Neural cell (in vitro differentiated cells): Measurements from ENCODE around the gene ROR1.

Experiments used
- EP300 ChIP-seq: fragments of 450-650 bp; conservative IDR thresholded peaks from 2 replicates; pipeline ENCODE4 v1.6.1; 2014; ENCODE audit warnings: antibody characterized with exemption, mild to moderate bottlenecking, moderate library complexity; ENCODE audit not compliant: poor library complexity, severe bottlenecking
- POLR2AphosphoS5 ChIP-seq: IDR thresholded peaks from 2 replicates; pipeline ENCODE4 v1.6.1; 2012
- TAF1 ChIP-seq: IDR thresholded peaks from 2 replicates; pipeline ENCODE4 v1.6.1; 2012; ENCODE audit warnings: low read depth
- TF ChIP-seq, protein P1 (sequence below): fragments of 450-650 bp; IDR thresholded peaks from 2 replicates; pipeline ENCODE4 v1.5.1; 2014; ENCODE audit warnings: antibody characterized with exemption, mild to moderate bottlenecking, moderate library complexity; ENCODE audit not compliant: poor library complexity, severe bottlenecking
- TF ChIP-seq, protein P2 (sequence below): IDR thresholded peaks from 2 replicates; pipeline ENCODE4 v1.6.1; 2012; ENCODE audit warnings: borderline replicate concordance

DNA sequence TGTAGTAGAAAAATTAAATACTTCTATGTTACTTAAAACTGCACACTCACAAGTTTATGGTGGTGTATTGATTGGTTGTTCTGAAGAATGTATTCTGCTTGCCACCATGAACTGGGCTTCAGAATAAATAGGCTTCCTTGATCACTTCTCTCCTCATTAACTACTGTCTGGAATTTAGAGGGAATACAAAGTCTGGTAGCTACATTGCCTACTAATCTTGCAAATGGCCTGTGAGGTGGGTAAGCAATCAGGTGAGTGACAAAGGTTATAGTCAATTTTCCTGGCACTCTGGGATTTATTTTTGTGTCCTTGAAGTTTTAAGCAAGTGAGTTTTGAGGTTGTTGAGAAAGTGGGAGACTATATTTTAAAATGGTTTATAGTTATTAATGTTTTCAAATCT is 101.8 kb downstream of the ROR1 start:
- TF ChIP-seq EP300 (no peak), POLR2AphosphoS5 (no peak), TAF1 (no peak)
- TF ChIP-seq, protein P1, sequence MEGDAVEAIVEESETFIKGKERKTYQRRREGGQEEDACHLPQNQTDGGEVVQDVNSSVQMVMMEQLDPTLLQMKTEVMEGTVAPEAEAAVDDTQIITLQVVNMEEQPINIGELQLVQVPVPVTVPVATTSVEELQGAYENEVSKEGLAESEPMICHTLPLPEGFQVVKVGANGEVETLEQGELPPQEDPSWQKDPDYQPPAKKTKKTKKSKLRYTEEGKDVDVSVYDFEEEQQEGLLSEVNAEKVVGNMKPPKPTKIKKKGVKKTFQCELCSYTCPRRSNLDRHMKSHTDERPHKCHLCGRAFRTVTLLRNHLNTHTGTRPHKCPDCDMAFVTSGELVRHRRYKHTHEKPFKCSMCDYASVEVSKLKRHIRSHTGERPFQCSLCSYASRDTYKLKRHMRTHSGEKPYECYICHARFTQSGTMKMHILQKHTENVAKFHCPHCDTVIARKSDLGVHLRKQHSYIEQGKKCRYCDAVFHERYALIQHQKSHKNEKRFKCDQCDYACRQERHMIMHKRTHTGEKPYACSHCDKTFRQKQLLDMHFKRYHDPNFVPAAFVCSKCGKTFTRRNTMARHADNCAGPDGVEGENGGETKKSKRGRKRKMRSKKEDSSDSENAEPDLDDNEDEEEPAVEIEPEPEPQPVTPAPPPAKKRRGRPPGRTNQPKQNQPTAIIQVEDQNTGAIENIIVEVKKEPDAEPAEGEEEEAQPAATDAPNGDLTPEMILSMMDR: no peak
- TF ChIP-seq, protein P2, sequence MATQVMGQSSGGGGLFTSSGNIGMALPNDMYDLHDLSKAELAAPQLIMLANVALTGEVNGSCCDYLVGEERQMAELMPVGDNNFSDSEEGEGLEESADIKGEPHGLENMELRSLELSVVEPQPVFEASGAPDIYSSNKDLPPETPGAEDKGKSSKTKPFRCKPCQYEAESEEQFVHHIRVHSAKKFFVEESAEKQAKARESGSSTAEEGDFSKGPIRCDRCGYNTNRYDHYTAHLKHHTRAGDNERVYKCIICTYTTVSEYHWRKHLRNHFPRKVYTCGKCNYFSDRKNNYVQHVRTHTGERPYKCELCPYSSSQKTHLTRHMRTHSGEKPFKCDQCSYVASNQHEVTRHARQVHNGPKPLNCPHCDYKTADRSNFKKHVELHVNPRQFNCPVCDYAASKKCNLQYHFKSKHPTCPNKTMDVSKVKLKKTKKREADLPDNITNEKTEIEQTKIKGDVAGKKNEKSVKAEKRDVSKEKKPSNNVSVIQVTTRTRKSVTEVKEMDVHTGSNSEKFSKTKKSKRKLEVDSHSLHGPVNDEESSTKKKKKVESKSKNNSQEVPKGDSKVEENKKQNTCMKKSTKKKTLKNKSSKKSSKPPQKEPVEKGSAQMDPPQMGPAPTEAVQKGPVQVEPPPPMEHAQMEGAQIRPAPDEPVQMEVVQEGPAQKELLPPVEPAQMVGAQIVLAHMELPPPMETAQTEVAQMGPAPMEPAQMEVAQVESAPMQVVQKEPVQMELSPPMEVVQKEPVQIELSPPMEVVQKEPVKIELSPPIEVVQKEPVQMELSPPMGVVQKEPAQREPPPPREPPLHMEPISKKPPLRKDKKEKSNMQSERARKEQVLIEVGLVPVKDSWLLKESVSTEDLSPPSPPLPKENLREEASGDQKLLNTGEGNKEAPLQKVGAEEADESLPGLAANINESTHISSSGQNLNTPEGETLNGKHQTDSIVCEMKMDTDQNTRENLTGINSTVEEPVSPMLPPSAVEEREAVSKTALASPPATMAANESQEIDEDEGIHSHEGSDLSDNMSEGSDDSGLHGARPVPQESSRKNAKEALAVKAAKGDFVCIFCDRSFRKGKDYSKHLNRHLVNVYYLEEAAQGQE: no peak
